KMS-11 (cell line): ENCODE results near the gene NAAA.

Experiments
- H2AFZ ChIP-seq: fragments of 200-600 bp; sonication (generic); 2 replicates; pipeline ENCODE4 v1.6.1; 2016; ENCODE audit warnings: antibody characterized with exemption, mixed run types, low read depth
- H3K27ac ChIP-seq: fragments of 200-600 bp; sonication (generic); 2 replicates; pipeline ENCODE4 v1.6.1; 2016; ENCODE audit warnings: mild to moderate bottlenecking, mixed run types
- H3K27me3 ChIP-seq: fragments of 200-600 bp; sonication (generic); 2 replicates; pipeline ENCODE4 v1.6.1; 2017; ENCODE audit warnings: mild to moderate bottlenecking, low read depth, mixed run types, moderate library complexity; ENCODE audit not compliant: insufficient read depth
- H3K36me3 ChIP-seq: fragments of 200-600 bp; sonication (generic); 2 replicates; pipeline ENCODE4 v1.6.1; 2017; ENCODE audit warnings: mild to moderate bottlenecking, mixed run types; ENCODE audit not compliant: insufficient read depth
- H3K4me1 ChIP-seq: fragments of 200-600 bp; sonication (generic); 2 replicates; pipeline ENCODE4 v1.6.1; 2016; ENCODE audit warnings: mild to moderate bottlenecking, low read depth, mixed run types; ENCODE audit not compliant: poor library complexity, severe bottlenecking
- H3K4me2 ChIP-seq: fragments of 200-600 bp; sonication (generic); 2 replicates; pipeline ENCODE4 v1.7.0; 2016; ENCODE audit warnings: mild to moderate bottlenecking, mixed run types
- H3K4me3 ChIP-seq: fragments of 200-600 bp; sonication (generic); IDR thresholded peaks from 2 replicates; pipeline ENCODE4 v1.6.1; 2017; ENCODE audit warnings: low read depth, low read length, mixed read lengths; ENCODE audit not compliant: insufficient read depth
- H3K79me2 ChIP-seq: fragments of 200-600 bp; sonication (generic); 2 replicates; pipeline ENCODE4 v1.6.1; 2016; ENCODE audit warnings: low read depth, mixed run types; ENCODE audit not compliant: insufficient read depth
- H3K9ac ChIP-seq: fragments of 200-600 bp; sonication (generic); 2 replicates; pipeline ENCODE4 v1.6.1; 2016; ENCODE audit warnings: mild to moderate bottlenecking, mixed run types
- H4K20me1 ChIP-seq: fragments of 200-600 bp; sonication (generic); 2 replicates; pipeline ENCODE4 v1.6.1; 2016; ENCODE audit warnings: mild to moderate bottlenecking, mixed run types; ENCODE audit not compliant: insufficient read depth
- TF ChIP-seq, protein P1 (sequence below): fragments of 200-600 bp; sonication (generic); conservative IDR thresholded peaks from 2 replicates; pipeline ENCODE4 v1.6.1; 2017; ENCODE audit warnings: low read depth, mild to moderate bottlenecking, antibody characterized with exemption, low read length, moderate library complexity, mixed read lengths

The NAAA gene

DNA sequence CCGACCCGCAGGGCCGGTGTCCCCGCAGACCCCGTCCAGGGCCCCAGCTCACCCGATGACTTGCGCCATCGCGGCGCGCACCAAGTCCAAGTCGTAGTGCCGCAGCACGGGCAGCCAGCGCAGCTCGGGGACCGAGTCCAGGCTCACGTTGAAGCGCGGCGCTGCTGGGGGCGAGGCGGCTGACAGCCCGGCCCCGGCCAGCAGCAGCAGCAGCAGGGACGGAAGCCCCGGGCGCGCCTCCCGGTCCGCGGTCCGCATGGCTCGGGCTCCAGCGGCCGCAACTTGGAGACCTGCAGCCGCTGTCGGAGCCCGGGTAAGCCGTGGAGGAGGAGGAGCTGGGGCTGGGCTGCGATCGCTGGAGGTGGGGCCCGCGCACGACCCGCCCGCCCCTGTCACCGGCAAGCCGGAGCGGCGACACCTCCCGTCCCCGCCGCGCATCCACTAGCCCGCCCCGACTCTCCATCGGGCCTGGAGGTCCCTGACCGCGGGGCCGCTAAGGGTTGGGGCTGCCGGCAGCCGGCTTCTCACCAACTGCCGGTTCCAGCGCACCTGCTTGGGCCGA lies at the start of gene NAAA:
Gene NAAA, minus strand, starts transcription at position 322 of the 562 bp plus-strand sequence. Its CDS starts 64 bp downstream, at position 258.
- H3K36me3 ChIP-seq, result no peaks in the 10 kb centered on the region
- H3K27ac ChIP-seq, result peak within 1 kb of the TSS; percentile 74

DNA sequence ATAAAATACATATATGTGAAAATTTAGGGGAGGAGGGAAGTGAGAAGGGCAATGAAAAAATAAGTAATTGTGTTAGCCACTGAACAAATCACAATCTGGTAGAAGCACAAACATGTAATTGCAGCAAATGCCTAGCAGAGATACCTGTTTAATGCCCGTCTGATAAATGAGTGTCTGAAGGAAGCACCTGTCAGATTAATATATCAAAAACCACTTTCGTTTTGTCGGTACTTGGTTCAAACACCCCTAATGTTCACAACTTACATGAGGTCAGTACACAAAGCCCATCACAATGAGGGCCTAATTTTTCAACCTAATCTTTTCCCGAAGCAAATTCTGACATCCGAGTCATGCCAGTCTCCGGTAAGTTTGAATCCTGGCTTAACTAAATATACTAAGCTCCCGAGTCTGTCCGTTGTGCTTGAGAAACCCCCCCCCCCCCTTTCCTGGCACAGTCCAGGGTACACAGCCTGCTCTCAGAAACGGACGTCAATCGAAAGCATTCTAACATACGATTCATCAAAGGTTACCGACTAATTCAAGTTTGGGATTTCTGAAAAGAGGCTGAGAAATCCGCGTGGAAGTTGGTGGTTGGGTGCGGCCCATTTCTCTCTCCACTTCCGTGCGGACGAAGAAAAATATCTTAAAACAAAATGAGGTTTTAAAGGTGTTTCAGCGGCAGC lies 49.2 kb upstream of the NAAA start:
- H2AFZ ChIP-seq, result peak overlapping the region; percentile 93
- peak overlapping the region; percentile 49 for H3K27ac ChIP-seq
- H3K4me2 ChIP-seq, result peak overlapping the region; percentile 97
- H4K20me1 ChIP-seq, result peaks cover 10% of the 10 kb centered on the region; the same call in 1 of the 2 replicates
- H3K4me1 ChIP-seq, result peaks cover 22% of the 10 kb centered on the region
- no peaks in the 10 kb centered on the region for H3K36me3 ChIP-seq
- no peaks in the 10 kb centered on the region for H3K27me3 ChIP-seq
- peak overlapping the region; percentile 96 for H3K4me3 ChIP-seq
- peak overlapping the region; percentile 77 for H3K9ac ChIP-seq
- peaks cover 57% of the 10 kb centered on the region for H3K79me2 ChIP-seq
- TF ChIP-seq, protein P1, sequence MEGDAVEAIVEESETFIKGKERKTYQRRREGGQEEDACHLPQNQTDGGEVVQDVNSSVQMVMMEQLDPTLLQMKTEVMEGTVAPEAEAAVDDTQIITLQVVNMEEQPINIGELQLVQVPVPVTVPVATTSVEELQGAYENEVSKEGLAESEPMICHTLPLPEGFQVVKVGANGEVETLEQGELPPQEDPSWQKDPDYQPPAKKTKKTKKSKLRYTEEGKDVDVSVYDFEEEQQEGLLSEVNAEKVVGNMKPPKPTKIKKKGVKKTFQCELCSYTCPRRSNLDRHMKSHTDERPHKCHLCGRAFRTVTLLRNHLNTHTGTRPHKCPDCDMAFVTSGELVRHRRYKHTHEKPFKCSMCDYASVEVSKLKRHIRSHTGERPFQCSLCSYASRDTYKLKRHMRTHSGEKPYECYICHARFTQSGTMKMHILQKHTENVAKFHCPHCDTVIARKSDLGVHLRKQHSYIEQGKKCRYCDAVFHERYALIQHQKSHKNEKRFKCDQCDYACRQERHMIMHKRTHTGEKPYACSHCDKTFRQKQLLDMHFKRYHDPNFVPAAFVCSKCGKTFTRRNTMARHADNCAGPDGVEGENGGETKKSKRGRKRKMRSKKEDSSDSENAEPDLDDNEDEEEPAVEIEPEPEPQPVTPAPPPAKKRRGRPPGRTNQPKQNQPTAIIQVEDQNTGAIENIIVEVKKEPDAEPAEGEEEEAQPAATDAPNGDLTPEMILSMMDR, result no peak

More for the DNA sequence above, at the start of gene NAAA:
- Histone ChIP-seq H3K79me2 (0 out of 2 replicates have a peak, but pooled peaks cover 7% of the 10 kb centered on the region), H3K4me3 (peak within 1 kb of the TSS; percentile 92), H3K27me3 (no peaks in the 10 kb centered on the region), H2AFZ (peak within 1 kb of the TSS; percentile 85), H3K9ac (peak within 1 kb of the TSS; percentile 78), H3K4me1 (peaks cover 23% of the 10 kb centered on the region), H3K4me2 (peak within 1 kb of the TSS; percentile 79), H4K20me1 (no peaks in the 10 kb centered on the region)
- TF ChIP-seq, protein P1, result no peak

DNA sequence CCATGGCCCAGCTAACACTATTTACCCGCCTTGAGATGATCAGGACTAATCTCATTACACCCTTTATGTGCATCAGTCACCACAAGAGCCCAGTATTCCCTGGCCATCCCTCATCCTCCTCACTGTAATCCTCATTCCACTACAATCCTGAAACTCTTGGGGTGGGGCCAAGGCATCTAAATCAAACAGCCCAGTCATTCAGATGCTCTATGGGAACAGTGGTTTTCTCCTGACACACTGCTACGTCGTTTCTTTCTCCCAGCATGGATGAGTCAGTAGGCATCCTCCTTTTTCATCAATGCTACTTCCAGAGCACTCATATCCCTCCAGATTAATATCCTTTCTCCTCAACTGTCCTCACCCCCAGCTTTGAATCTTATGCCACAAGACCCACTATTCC lies 44.3 kb upstream of the NAAA start:
- H3K9ac ChIP-seq, result no peak overlapping the region
- no peak overlapping the region for H3K4me2 ChIP-seq
- no peaks in the 10 kb centered on the region for H3K27me3 ChIP-seq
- TF ChIP-seq, protein P1, result no peak
- H3K4me3 ChIP-seq, result no peak overlapping the region
- H3K36me3 ChIP-seq, result peaks cover 8% of the 10 kb centered on the region; the same call in 1 of the 2 replicates
- H3K4me1 ChIP-seq, result peaks cover 22% of the 10 kb centered on the region
- H3K27ac ChIP-seq, result no peak overlapping the region
- peaks cover 59% of the 10 kb centered on the region for H3K79me2 ChIP-seq
- H2AFZ ChIP-seq, result no peak overlapping the region
- H4K20me1 ChIP-seq, result peaks cover 10% of the 10 kb centered on the region; the same call in 1 of the 2 replicates

DNA sequence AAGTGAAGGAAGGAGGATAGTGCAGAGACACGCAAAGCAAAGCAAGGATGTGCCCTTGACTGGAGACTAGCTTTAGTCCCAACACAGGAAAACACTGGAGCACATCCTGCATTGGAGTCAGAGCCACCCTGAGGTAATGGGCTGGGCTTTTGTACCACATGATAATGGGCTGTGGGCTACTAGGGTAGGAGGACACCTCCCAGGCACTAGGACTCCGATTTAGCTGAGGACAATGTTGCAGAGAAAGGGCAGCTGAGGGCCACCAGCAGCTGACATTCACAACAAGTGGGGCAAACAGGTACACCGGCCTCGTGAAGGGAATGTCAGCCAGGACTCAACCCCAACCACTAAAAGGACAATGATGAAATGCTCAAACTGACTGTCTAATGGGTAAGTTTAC lies 39.8 kb upstream of the NAAA start:
- Histone ChIP-seq H3K27ac (no peak overlapping the region), H3K9ac (no peak overlapping the region), H4K20me1 (no peaks in the 10 kb centered on the region), H3K27me3 (no peaks in the 10 kb centered on the region), H3K4me3 (no peak overlapping the region), H3K79me2 (peaks cover 14% of the 10 kb centered on the region; the same call in 1 of the 2 replicates), H3K36me3 (peaks cover 33% of the 10 kb centered on the region; the same call in 1 of the 2 replicates), H3K4me1 (no peaks in the 10 kb centered on the region), H3K4me2 (no peak overlapping the region), H2AFZ (no peak overlapping the region)
- TF ChIP-seq, protein P1, result no peak
